HG03108 (cell line): ENCODE results near the gene NRXN2.

Experiments used
- ATAC-seq: cut with Tn5 transposase; IDR thresholded peaks from one replicate; pipeline ENCODE4 v1.9.1; 2021; ENCODE audit warnings: moderate library complexity; ENCODE audit not compliant: unreplicated experiment

NRXN2 gene

DNA sequence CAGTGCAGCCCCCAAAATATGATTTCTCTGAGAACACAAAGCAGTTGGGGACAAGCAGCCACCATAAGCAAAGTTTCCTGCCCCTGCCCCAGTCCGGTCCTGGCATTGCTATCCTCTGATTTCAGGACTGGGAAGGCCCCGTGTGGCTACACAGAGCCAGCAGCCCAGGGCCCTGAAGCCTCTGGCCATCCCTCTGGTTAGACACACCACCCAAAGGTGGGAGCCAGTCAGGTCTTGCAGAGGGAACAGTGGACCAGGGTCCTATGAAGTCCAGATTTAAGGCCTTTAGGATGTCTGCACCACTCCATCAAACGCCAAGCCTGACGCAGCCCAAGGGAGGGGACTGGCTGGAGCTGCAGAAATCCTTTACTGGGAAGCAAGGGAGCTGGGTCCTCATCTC is 68.6 kb downstream of the NRXN2 start:
- no peak for ATAC-seq

- no peak for ATAC-seq
Measured at GRCh38 chr11:64653388-64653973, 69.5 kb downstream of the NRXN2 start.

- no peak for ATAC-seq
Measured at GRCh38 chr11:64652586-64653387, 70.2 kb downstream of the NRXN2 start.

DNA sequence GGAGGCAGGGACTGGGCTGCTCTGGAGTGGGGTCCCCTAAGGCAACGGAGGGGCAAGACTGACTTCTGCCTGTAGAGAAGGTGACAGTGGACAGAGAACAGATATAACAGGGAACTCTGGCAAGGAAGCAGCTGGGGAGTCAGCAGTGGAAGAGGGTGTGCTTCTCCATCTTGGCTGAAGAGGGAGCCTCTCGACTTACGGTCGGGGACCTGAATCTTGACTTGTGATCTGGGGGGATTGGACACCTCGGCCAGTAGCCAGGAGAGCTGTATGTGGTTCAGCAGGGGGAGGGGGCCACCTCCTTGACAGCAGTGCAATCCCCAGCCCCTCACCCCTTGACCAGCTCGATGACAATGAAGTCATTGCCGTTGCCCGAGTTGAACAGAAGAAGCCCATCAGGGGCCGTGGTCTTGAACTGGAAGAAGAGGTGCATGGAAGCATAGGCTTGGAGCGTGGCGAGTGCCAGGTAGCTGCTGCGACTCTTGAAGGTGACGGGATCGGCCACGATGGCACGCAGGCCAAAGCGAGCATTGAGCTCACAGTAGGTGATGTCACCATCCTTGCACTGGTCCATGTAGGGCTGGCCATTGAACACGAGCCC is 72.0 kb downstream of the NRXN2 start:
- no peak for ATAC-seq

DNA sequence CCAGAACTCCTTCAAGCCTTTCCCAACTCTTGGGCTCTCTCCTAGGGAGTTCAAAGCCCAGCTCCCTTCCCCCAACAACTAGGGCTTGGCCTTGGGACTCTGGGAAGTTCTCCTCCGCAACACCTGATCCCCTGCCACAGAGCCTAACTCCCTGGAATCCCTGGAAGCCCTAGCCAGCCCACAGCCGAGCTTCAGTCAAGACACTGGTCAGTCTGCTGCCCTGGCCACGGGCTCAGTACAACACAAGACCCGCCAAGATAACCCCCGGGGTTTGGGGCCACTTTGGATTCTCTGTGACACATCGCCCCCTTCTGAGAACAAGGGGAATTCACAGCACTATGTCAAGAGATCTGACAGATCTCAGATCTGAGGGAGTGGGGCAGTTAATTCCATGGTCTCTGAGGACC is 73.7 kb downstream of the NRXN2 start:
- no peak for ATAC-seq

DNA sequence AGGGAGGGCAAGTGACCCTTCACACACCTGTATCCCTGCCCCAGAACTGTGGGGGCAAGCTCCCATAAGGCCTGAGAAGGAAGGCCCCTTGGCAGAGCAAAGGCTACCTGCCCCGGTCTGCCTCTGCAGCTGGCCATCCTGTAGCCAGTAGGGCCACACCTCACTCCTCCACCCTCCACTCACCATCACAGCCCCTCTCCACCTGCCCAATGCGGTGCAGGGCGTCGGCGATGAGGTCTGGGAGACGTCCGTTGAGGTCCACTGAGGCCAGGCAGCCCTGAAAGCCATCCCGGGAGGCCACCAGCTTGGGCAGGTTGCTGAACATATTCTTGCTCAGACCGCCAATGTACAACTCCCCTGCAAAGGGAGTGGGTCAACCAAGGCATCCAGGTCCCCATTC is 74.4 kb downstream of the NRXN2 start:
- ATAC-seq = no peak

- no peak for ATAC-seq
Measured at GRCh38 chr11:64647019-64647779, 75.8 kb downstream of the NRXN2 start.

GRCh38 chr11:64644647-64645275 is 78.2 kb downstream of the NRXN2 start:
- no peak for ATAC-seq

DNA sequence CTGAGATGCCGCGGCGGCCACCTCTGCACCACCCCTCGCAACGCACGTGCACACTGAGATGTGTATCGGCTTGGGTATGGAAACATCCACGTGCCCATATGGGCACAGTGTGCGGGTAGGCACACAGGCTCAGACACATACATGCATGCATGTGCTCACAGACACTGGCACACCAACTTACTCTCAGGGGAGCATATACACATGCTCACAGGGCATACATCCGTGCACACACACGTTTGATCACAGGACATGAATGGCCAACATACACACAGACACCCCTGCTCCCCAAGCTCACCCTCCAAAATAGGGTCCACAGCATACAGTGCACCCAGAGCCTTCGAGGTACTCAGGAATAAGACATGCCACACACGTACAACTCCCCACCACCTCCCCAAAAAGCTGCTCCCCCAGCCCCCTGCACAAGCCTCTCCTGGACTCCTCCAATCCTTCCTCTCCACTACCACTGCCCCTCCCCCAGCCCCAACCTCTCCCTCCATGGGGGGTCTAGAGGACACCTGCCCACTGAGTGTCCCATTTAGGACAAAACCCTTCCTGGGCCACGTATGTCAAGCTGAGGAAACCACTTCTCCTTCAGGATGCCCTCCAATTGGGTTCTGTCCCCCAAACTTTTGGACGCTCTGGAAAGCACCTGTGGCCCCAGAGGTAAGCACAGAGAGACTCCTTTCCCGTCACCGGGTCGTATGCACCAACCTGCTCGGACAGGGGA is 78.9 kb downstream of the NRXN2 start:
- no peak for ATAC-seq

DNA sequence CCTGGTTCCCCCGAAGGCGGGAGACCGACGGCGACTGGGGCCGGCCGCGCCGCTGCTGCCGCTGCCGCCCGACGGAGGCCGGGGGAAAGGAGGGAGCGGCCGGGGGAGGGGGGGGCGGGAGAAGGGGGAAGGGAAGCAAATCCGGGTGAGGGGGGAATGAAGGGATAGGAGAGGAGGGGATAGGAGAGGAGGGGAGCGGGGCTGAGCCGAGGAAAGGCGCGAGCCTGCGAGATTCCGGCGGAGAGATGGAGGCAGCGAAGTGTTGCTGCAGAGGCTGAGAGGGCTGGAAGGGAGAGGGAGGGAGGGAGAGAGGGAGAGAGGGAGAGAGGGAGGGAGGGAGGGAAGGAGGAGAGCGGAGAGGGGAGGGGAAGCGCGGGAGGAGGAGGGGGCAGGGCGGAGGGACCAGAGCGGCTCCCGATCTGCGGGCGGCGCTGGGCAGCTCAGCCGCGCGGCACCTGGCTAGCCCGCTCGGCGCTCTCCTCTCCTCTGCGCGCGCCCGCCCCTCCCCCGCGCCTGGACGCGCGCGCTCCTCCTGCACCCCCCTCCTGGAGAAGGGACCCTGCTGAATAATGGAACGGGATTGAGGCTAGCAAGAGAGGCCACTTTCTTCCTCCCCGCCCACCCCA is 79.6 kb downstream of the NRXN2 start:
- ATAC-seq = no peak

- ATAC-seq = no peak
Measured at GRCh38 chr11:64642871-64643255, 80.1 kb downstream of the NRXN2 start.

- no peak for ATAC-seq
Measured at GRCh38 chr11:64642418-64642735, 80.6 kb downstream of the NRXN2 start.

GRCh38 chr11:64641596-64642417 is 81.2 kb downstream of the NRXN2 start:
- ATAC-seq = no peak

GRCh38 chr11:64639885-64640284 is 83.1 kb downstream of the NRXN2 start:
- ATAC-seq = no peak

- no peak for ATAC-seq
Measured at GRCh38 chr11:64638829-64639228, 84.2 kb downstream of the NRXN2 start.

- no peak for ATAC-seq
Measured at GRCh38 chr11:64638018-64638665, 84.9 kb downstream of the NRXN2 start.

DNA sequence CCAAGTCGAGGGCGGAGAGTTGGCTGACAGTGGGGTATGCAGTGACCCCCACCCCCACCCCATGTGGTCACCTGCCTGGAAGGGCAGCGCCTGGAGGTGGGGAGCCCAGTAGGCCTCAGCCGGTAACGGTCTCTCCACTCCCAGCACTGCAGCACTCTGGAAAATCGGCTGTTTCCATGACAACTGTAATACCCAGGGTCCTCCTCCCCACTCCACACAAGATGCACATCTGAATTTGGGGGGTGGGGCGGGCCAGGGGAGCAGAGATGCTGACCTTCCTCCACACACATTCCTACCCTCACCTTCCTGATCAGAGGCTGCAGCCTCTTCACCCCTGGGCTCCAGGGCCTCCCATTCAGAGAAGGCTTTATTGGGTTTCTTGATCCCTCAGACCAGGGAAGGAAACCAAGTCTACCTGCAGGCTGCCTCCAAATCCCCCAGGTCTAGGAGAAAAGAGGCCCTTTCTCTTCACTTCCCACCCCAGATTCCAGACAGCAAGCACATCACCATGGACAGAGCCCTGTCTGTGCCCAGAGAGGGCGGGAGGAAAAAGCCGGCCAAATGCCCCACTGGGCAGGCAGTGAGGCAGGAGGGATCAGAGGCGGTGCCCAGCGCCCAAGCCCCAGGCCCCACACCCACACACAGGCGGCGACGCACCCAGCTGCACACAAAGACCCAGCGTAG is 85.5 kb downstream of the NRXN2 start:
- no peak for ATAC-seq

DNA sequence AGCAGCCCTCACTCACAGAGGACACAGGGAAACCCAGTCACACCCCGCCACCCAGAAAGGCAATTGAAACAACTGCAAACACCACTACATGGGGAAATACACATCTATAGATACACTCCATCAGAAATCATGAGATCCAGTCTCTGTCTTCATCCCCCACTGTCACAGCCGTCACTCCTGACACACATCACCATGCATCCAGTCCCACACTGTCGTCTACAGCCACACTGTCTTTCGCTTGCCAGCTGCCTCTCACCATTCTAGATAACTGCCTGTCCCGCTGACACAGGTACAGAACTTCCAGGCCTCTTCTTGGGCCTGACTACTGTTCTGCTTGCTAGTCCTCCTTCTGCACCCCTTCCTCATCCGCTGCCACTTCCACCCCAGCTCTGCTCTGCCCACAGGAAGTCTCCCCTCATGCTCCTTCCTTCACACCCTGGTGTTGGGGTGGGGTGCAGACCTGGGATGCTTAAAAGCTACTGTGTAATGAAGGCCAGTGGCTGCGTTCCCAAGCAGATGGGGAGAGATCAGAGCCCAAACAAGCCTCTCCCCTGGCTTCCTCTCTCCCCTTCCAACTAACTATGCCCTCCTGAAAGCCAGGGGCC is 89.3 kb downstream of the NRXN2 start:
- ATAC-seq = no peak
